HCT116 (cell line): ENCODE measurements around the gene DOCK10.

ENCODE experiments used
- CBX3 ChIP-seq: IDR thresholded peaks from 2 replicates; pipeline ENCODE4 v1.6.1; 2012; ENCODE audit warnings: low read depth
- CEBPB ChIP-seq: IDR thresholded peaks from 2 replicates; pipeline ENCODE4 v1.6.1; 2012; ENCODE audit warnings: low read depth
- ELF1 ChIP-seq: IDR thresholded peaks from 2 replicates; pipeline ENCODE4 v1.6.1; 2012; ENCODE audit warnings: low read depth, borderline replicate concordance
- POLR2A ChIP-seq: IDR thresholded peaks from 2 replicates; pipeline ENCODE4 v1.7.0; 2011; ENCODE audit warnings: borderline replicate concordance; ENCODE audit not compliant: insufficient read depth, insufficient read length; ENCODE audit errors: extremely low read depth
- POLR2AphosphoS5 ChIP-seq: IDR thresholded peaks from 2 replicates; pipeline ENCODE4 v1.6.1; 2011; ENCODE audit warnings: mild to moderate bottlenecking, low read depth, low read length, moderate library complexity
- RAD21 ChIP-seq: IDR thresholded peaks from 2 replicates; pipeline ENCODE4 v1.6.1; 2012; ENCODE audit warnings: low read depth, mild to moderate bottlenecking
- SP1 ChIP-seq: IDR thresholded peaks from 2 replicates; pipeline ENCODE4 v1.6.1; 2012; ENCODE audit warnings: low read depth
- TF ChIP-seq, protein P1 (sequence below), 3 experiments: fragments of 200-600 bp in 1 of 3; sonication (generic) in 1 of 3; IDR thresholded peaks in 2 of 3; conservative IDR thresholded peaks in 1 of 3; 2 replicates each; pipeline ENCODE4 v1.5.1; 2012 to 2017; ENCODE audit warnings: low read depth in 2 of 3, low read length in 2 of 3, antibody characterized with exemption in 1 of 3, borderline replicate concordance in 1 of 3, control low read depth in 1 of 3, mild to moderate bottlenecking in 1 of 3, mixed read lengths in 1 of 3, mixed run types in 1 of 3, moderate library complexity in 1 of 3; ENCODE audit not compliant: insufficient read depth in 1 of 3

DNA sequence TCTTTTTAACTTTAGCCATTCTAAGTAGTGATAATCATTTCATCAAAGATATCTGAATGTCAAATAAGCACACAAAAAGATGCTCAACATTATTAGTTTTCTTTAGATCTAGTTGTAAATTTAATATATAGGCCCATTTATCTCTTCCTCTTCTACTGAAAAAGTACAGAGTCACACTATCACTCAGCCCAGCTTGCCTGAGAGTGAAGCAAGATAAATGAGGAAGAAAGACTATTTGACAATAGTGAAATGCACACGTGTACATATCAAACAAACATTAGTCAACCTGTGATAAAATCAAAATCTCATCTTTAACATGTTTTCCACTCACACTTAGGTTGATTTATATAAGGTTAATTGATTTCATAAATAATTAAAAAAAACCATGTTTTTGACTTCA lies 242.6 kb downstream of the DOCK10 start:
- no peak for TF ChIP-seq RAD21
- no peak for TF ChIP-seq POLR2AphosphoS5
- TF ChIP-seq POLR2A = no peak
- no peak for TF ChIP-seq ELF1
- TF ChIP-seq, protein P1, sequence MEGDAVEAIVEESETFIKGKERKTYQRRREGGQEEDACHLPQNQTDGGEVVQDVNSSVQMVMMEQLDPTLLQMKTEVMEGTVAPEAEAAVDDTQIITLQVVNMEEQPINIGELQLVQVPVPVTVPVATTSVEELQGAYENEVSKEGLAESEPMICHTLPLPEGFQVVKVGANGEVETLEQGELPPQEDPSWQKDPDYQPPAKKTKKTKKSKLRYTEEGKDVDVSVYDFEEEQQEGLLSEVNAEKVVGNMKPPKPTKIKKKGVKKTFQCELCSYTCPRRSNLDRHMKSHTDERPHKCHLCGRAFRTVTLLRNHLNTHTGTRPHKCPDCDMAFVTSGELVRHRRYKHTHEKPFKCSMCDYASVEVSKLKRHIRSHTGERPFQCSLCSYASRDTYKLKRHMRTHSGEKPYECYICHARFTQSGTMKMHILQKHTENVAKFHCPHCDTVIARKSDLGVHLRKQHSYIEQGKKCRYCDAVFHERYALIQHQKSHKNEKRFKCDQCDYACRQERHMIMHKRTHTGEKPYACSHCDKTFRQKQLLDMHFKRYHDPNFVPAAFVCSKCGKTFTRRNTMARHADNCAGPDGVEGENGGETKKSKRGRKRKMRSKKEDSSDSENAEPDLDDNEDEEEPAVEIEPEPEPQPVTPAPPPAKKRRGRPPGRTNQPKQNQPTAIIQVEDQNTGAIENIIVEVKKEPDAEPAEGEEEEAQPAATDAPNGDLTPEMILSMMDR (IDR thresholded peaks at IDR 0.05 in 2 of 3, conservative IDR thresholded peaks at IDR 0.05 in 1 of 3; ENCODE audit: borderline replicate concordance in 1 of 3, insufficient read depth in 1 of 3, low read depth in 2 of 3, low read length in 2 of 3) = no peak
- no peak for TF ChIP-seq SP1
- TF ChIP-seq CEBPB = no peak
- TF ChIP-seq CBX3 = no peak
